ENCODE results near the gene KANTR.

- TF ChIP-seq CTCF (conservative IDR thresholded peaks at IDR 0.05) (no peak), EZH2 (IDR thresholded peaks at IDR 0.05; ENCODE audit: low read depth) (no peak)
Measured at GRCh38 chrX:53095796-53096195, 1.9 kb downstream of the KANTR start.

Data from PC-9 (cell line).